ENCODE results near the gene CSAD. TPM values are rescaled to one million over a fixed set of nuclear protein-coding genes. Genes with fewer than 3 reads are reported as not detected.

Gene CSAD
- total and polyA plus RNA-seq, 2 of the 13 experiments (the other 11 are each of a cell fraction or from before 2014, with no cell fraction given): 7.2 to 23.5 TPM

DNA sequence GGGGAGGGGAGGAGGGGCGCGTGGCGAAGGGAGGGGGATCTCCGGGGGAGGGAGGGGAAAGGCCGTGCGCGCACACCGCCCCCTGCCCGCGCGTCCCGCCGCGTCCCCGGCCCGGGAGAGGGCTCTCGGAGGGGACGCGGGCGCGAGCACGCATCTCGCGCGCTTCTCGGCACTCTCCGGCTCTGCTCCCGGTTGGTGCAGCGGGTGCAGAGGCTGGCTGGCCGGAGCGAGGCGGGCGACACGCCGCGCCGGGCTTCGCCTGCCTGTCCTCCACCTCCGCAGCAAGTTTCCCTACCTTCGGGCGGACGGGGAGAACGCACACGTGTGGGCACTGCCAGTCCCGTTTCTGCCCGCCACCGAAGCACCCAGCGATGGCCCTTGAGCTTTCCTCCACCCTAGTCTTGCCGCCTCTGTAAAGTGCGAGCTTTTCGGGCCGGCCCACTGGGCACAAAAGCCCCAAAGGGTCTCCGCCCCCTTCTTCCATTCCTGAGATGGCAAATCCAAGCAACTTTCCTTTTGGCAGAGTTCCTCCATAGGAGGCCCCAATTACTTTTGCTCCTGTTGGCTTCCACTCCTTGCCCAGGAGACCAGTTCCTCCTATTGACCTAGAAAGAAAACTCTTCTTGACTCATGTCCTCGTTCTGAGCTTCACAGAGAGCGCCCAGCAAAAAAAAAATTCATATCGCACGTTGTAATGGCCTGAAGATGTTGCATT lies 363 bp upstream of the CSAD start (continued):
- TF ChIP-seq E2F1 (CRISPR knock-in tag; IDR thresholded peaks at IDR 0.05) (no peak), SATB2 (CRISPR knock-in tag; IDR thresholded peaks at IDR 0.05) (no peak), SNAPC5 (CRISPR knock-in tag; IDR thresholded peaks at IDR 0.05; ENCODE audit: borderline replicate concordance) (0 out of 2 replicates have a peak, but pooled peaks have one; percentile 16), ZNF329 (CRISPR knock-in tag; IDR thresholded peaks at IDR 0.05; ENCODE audit: low read depth) (peak; percentile 81; the same call in 1 of the 2 replicates), ESRRA (CRISPR knock-in tag; IDR thresholded peaks at IDR 0.05; ENCODE audit: low read depth) (no peak), ZNF746 (CRISPR knock-in tag; IDR thresholded peaks at IDR 0.05) (0 out of 2 replicates have a peak, but pooled peaks have one; percentile 37), ZFP36L1 (CRISPR knock-in tag; IDR thresholded peaks at IDR 0.05) (0 out of 2 replicates have a peak, but pooled peaks have one; percentile 4), THAP11 (CRISPR knock-in tag; IDR thresholded peaks at IDR 0.05) (peak; percentile 11; the same call in 1 of the 2 replicates), POLR2A (IDR thresholded peaks at IDR 0.05; ENCODE audit: insufficient read depth in 1 of 2, low read depth in 2 of 2, low read length in 2 of 2) (peak; percentile 31 to 57; a peak in 3 of 4 replicates), ZNF670 (CRISPR knock-in tag; IDR thresholded peaks at IDR 0.05; ENCODE audit: borderline replicate concordance) (no peak), ZSCAN20 (CRISPR knock-in tag; IDR thresholded peaks at IDR 0.05; ENCODE audit: borderline replicate concordance) (peak; percentile 23; the same call in 1 of the 2 replicates), ZNF83 (CRISPR knock-in tag; IDR thresholded peaks at IDR 0.05; ENCODE audit: borderline replicate concordance) (no peak), AHR (CRISPR knock-in tag; IDR thresholded peaks at IDR 0.05) (0 out of 2 replicates have a peak, but pooled peaks have one; percentile 27), KDM5A (IDR thresholded peaks at IDR 0.05; ENCODE audit: borderline replicate concordance, low read length) (no peak; the same call in 1 of the 2 replicates), KDM2A (CRISPR knock-in tag; IDR thresholded peaks at IDR 0.05; ENCODE audit: borderline replicate concordance, low read depth) (peak; percentile 37), SALL2 (CRISPR knock-in tag; IDR thresholded peaks at IDR 0.05) (peak; percentile 39; the same call in 1 of the 2 replicates)
- TF ChIP-seq, protein P1, sequence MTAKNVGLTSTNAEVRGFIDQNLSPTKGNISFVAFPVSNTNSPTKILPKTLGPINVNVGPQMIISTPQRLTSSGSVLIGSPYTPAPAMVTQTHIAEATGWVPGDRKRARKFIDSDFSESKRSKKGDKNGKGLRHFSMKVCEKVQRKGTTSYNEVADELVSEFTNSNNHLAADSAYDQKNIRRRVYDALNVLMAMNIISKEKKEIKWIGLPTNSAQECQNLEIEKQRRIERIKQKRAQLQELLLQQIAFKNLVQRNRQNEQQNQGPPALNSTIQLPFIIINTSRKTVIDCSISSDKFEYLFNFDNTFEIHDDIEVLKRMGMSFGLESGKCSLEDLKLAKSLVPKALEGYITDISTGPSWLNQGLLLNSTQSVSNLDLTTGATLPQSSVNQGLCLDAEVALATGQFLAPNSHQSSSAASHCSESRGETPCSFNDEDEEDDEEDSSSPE (CRISPR knock-in tag; IDR thresholded peaks at IDR 0.05): 0 out of 2 replicates have a peak, but pooled peaks have one; percentile 2
- TF ChIP-seq, protein P2, sequence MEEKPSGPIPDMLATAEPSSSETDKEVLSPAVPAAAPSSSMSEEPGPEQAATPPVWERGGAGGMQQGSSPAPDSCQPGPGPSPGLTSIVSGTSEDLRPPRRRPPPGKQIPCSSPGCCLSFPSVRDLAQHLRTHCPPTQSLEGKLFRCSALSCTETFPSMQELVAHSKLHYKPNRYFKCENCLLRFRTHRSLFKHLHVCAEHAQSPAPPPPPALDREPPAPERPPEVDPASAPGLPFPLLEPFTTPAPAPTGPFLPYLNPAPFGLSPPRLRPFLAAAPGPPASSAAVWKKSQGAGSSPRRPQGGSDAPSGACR (CRISPR knock-in tag; IDR thresholded peaks at IDR 0.05): no peak
- TF ChIP-seq, protein P3, sequence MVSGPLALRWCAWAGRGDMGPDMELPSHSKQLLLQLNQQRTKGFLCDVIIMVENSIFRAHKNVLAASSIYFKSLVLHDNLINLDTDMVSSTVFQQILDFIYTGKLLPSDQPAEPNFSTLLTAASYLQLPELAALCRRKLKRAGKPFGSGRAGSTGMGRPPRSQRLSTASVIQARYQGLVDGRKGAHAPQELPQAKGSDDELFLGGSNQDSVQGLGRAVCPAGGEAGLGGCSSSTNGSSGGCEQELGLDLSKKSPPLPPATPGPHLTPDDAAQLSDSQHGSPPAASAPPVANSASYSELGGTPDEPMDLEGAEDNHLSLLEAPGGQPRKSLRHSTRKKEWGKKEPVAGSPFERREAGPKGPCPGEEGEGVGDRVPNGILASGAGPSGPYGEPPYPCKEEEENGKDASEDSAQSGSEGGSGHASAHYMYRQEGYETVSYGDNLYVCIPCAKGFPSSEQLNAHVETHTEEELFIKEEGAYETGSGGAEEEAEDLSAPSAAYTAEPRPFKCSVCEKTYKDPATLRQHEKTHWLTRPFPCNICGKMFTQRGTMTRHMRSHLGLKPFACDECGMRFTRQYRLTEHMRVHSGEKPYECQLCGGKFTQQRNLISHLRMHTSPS (CRISPR knock-in tag; IDR thresholded peaks at IDR 0.05; ENCODE audit: low read depth): peak; percentile 9; the same call in 1 of the 2 replicates
- TF ChIP-seq, protein P4, sequence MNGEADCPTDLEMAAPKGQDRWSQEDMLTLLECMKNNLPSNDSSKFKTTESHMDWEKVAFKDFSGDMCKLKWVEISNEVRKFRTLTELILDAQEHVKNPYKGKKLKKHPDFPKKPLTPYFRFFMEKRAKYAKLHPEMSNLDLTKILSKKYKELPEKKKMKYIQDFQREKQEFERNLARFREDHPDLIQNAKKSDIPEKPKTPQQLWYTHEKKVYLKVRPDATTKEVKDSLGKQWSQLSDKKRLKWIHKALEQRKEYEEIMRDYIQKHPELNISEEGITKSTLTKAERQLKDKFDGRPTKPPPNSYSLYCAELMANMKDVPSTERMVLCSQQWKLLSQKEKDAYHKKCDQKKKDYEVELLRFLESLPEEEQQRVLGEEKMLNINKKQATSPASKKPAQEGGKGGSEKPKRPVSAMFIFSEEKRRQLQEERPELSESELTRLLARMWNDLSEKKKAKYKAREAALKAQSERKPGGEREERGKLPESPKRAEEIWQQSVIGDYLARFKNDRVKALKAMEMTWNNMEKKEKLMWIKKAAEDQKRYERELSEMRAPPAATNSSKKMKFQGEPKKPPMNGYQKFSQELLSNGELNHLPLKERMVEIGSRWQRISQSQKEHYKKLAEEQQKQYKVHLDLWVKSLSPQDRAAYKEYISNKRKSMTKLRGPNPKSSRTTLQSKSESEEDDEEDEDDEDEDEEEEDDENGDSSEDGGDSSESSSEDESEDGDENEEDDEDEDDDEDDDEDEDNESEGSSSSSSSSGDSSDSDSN (CRISPR knock-in tag; IDR thresholded peaks at IDR 0.05): peak; percentile 49

Measured in HepG2 (cell line).